HG03354 (cell line): ENCODE measurements around the gene PCDH18.

Source experiments
- ATAC-seq: cut with Tn5 transposase; IDR thresholded peaks from one replicate; pipeline ENCODE4 v1.9.1; 2021; ENCODE audit warnings: mild to moderate bottlenecking; ENCODE audit not compliant: unreplicated experiment, poor library complexity, severe bottlenecking

Gene PCDH18

DNA sequence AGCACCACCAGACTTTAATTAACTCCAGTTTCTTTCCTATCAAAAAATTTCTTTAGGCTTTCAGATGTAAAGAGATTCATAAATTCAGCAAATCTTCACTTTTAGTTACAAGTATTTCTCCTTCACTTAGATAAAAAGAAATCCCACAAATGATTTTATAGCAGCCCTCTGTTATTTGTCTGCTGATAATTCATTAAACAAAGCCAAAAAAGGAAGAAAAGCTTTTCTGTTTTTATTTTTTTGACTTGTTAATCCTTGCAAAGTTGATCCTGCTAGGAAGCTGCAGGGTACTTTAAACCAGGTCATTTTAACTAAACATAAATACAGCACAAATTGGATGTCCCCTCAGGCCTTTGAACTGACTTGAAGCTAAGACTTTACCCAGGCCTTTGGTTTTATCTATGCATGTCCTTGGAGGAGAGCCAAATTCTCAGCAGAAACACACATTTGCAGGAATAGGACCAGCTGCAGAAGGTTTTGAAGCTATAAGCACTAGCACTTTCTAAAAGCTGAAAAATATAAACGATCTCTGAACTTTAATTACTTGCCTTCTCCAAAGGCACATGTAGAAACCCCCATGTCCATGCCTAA lies 57.5 kb downstream of the PCDH18 start:
- no peak for ATAC-seq

DNA sequence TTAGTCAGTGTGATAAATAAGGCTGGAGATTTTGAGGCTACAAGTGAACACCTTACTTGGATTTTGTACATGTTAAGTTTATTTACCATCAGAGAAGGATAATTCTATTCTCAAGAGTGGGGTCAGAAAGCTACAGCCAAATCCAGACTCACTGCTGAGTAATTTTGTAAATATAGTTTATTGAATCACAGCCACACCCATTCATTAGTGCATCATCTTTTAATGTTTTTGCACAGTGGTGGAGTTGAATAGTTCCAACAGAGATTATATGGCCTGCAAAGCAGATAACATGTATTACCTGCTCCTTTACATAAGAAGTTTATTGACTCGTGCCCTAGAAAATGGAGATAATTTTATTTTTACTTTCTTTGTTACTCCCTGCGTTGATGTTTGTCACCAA lies 60.4 kb downstream of the PCDH18 start:
- ATAC-seq, result no peak

DNA sequence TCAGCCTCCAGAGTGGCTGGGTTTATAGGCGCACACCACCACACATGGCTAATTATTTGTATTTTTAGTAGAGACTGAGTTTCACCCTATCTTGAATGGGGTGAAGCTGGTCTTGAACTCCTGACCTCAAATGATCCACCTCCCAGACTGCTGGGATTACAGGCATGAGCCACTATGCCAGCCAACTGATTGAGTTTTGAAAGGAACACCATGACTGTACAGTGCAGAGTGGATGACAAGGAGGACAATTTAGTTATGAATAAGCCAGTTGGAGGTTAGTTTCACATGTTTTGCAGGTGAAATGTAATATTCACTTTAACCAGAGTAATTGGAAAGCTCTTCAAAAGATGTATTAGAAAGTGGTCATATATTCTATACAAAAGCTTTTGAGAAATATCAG lies 60.8 kb downstream of the PCDH18 start:
- ATAC-seq, result no peak

DNA sequence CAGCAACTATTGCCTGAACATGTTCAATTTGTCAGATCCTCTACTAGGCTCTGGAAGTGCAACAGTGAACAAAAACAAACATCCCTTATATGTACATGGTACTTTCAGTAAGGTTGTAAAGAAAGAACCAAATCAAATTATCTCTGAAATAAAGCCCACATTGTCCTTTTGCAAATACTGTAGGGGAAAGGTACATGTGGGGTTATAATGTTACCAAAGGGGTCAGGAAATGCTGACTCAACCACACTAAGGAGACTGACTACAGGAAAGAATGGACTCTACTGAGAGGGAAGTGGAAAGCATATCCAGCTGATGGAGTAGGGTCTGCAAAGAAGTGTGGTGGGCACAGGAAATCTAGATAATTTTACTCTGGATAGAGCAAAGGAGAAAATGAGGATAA lies 61.5 kb downstream of the PCDH18 start:
- ATAC-seq, result no peak
